SK-N-SH treated with all-trans-retinoic acid at 6 μM for 48 hours (cell line): Measurements from ENCODE around the gene TMPO.

Experiments
- ATAC-seq: fragments of 200-7000 bp; cut with Tn5 transposase; 3 replicates; pipeline ENCODE4 v1.9.1; 2020; ENCODE audit warnings: mild to moderate bottlenecking, moderate library complexity
- ARNTL ChIP-seq: fragments of 450-650 bp; formaldehyde crosslinking; IDR thresholded peaks from 2 replicates; pipeline ENCODE4 v1.5.0; 2020; ENCODE audit warnings: low read depth, mild to moderate bottlenecking, moderate library complexity, borderline replicate concordance
- BACH2 ChIP-seq: fragments of 250-450 bp; sonication (Bioruptor Pico); IDR thresholded peaks from 2 replicates; pipeline ENCODE4 v1.9.0; 2021; ENCODE audit warnings: mild to moderate bottlenecking, borderline replicate concordance
- CSDC2 ChIP-seq: fragments of 250-450 bp; sonication (Bioruptor Pico); IDR thresholded peaks from 2 replicates; pipeline ENCODE4 v1.5.0; 2020; ENCODE audit warnings: mild to moderate bottlenecking, moderate library complexity
- ESRRG ChIP-seq: fragments of 250-450 bp; sonication (Bioruptor Pico); IDR thresholded peaks from 2 replicates; pipeline ENCODE4 v1.6.1; 2021; ENCODE audit warnings: mild to moderate bottlenecking
- GLIS3 ChIP-seq: fragments of 250-450 bp; sonication (Bioruptor Pico); IDR thresholded peaks from 2 replicates; pipeline ENCODE4 v1.5.0; 2020; ENCODE audit warnings: mild to moderate bottlenecking, moderate library complexity
- ISL1 ChIP-seq: fragments of 250-450 bp; sonication (Bioruptor Pico); IDR thresholded peaks from 2 replicates; pipeline ENCODE4 v2.1.2; 2022; ENCODE audit warnings: mild to moderate bottlenecking, moderate library complexity
- PPARA ChIP-seq: fragments of 250-450 bp; sonication (Bioruptor Pico); IDR thresholded peaks from 2 replicates; pipeline ENCODE4 v1.5.0; 2020; ENCODE audit warnings: mild to moderate bottlenecking, borderline replicate concordance
- RARB ChIP-seq: fragments of 250-450 bp; sonication (Bioruptor Pico); IDR thresholded peaks from 2 replicates; pipeline ENCODE4 v1.8.0; 2021; ENCODE audit warnings: mild to moderate bottlenecking, moderate library complexity
- SNAI2 ChIP-seq: fragments of 250-450 bp; sonication (Bioruptor Pico); IDR thresholded peaks from 2 replicates; pipeline ENCODE4 v1.5.0; 2020; ENCODE audit warnings: mild to moderate bottlenecking, moderate library complexity
- TCF4 ChIP-seq: fragments of 250-450 bp; sonication (Bioruptor Pico); IDR thresholded peaks from 2 replicates; pipeline ENCODE4 v1.8.0; 2021; ENCODE audit warnings: mild to moderate bottlenecking, moderate library complexity, borderline replicate concordance
- TOX ChIP-seq: fragments of 250-450 bp; sonication (Bioruptor Pico); IDR thresholded peaks from 2 replicates; pipeline ENCODE4 v1.8.0; 2021; ENCODE audit warnings: mild to moderate bottlenecking, moderate library complexity, borderline replicate concordance
- ZC3H10 ChIP-seq: fragments of 250-450 bp; sonication (Bioruptor Pico); IDR thresholded peaks from 2 replicates; pipeline ENCODE4 v1.5.1; 2021; ENCODE audit warnings: mild to moderate bottlenecking, moderate library complexity
- ZFP3 ChIP-seq: fragments of 250-450 bp; sonication (Bioruptor Pico); IDR thresholded peaks from 2 replicates; pipeline ENCODE4 v1.5.0; 2020; ENCODE audit warnings: mild to moderate bottlenecking, moderate library complexity
- ZNF565 ChIP-seq: fragments of 450-650 bp; formaldehyde crosslinking; conservative IDR thresholded peaks from 2 replicates; pipeline ENCODE4 v1.5.0; 2020; ENCODE audit warnings: low read depth, mild to moderate bottlenecking, moderate library complexity
- ZNF70 ChIP-seq: fragments of 450-650 bp; formaldehyde crosslinking; IDR thresholded peaks from 2 replicates; pipeline ENCODE4 v1.5.0; 2020; ENCODE audit warnings: mild to moderate bottlenecking, moderate library complexity
- ZNF8 ChIP-seq: fragments of 450-650 bp; formaldehyde crosslinking; IDR thresholded peaks from 2 replicates; pipeline ENCODE4 v1.5.0; 2020; ENCODE audit warnings: mild to moderate bottlenecking, moderate library complexity
- TF ChIP-seq, protein P1 (sequence below): fragments of 250-450 bp; sonication (Bioruptor Pico); IDR thresholded peaks from 2 replicates; pipeline ENCODE4 v1.5.0; 2020; ENCODE audit warnings: mild to moderate bottlenecking, moderate library complexity
- TF ChIP-seq, protein P2 (sequence below): fragments of 250-450 bp; sonication (Bioruptor Pico); IDR thresholded peaks from 2 replicates; pipeline ENCODE4 v1.8.0; 2021; ENCODE audit warnings: low read depth, mild to moderate bottlenecking, moderate library complexity, borderline replicate concordance
- TF ChIP-seq, protein P3 (sequence below): fragments of 250-450 bp; sonication (Bioruptor Pico); IDR thresholded peaks from 2 replicates; pipeline ENCODE4 v1.5.1; 2021; ENCODE audit warnings: mild to moderate bottlenecking, moderate library complexity
- TF ChIP-seq, protein P4 (sequence below): fragments of 250-450 bp; sonication (Bioruptor Pico); IDR thresholded peaks from 2 replicates; pipeline ENCODE4 v1.8.0; 2020; ENCODE audit warnings: mild to moderate bottlenecking, moderate library complexity, borderline replicate concordance
- TF ChIP-seq, protein P5 (sequence below): fragments of 250-450 bp; sonication (Bioruptor Pico); IDR thresholded peaks from 2 replicates; pipeline ENCODE4 v1.5.1; 2020; ENCODE audit warnings: low read depth, mild to moderate bottlenecking, moderate library complexity

The TMPO gene

DNA sequence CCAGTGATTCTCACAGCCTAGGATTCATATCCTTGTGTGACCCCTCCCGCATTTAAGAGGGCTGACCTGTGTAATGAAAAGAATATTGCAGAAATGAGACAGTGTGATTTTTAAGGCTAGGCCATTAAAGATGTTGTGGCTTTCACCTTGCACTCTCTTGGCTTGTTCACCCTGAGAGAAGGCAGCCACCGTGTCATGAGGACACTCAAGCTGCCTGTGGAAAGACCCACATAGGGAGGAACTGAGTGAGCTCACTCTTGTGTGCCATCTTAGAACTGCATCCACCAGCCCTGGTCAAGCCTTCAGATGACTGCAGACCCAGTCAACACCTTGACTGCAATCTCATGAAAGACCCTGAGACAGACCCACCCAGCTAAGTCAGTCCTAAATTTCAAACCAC is 46.3 kb upstream of the TMPO start:
- TF ChIP-seq, protein P1, sequence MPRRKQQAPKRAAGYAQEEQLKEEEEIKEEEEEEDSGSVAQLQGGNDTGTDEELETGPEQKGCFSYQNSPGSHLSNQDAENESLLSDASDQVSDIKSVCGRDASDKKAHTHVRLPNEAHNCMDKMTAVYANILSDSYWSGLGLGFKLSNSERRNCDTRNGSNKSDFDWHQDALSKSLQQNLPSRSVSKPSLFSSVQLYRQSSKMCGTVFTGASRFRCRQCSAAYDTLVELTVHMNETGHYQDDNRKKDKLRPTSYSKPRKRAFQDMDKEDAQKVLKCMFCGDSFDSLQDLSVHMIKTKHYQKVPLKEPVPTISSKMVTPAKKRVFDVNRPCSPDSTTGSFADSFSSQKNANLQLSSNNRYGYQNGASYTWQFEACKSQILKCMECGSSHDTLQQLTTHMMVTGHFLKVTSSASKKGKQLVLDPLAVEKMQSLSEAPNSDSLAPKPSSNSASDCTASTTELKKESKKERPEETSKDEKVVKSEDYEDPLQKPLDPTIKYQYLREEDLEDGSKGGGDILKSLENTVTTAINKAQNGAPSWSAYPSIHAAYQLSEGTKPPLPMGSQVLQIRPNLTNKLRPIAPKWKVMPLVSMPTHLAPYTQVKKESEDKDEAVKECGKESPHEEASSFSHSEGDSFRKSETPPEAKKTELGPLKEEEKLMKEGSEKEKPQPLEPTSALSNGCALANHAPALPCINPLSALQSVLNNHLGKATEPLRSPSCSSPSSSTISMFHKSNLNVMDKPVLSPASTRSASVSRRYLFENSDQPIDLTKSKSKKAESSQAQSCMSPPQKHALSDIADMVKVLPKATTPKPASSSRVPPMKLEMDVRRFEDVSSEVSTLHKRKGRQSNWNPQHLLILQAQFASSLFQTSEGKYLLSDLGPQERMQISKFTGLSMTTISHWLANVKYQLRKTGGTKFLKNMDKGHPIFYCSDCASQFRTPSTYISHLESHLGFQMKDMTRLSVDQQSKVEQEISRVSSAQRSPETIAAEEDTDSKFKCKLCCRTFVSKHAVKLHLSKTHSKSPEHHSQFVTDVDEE (CRISPR knock-in tag), result no peak
- TF ChIP-seq SNAI2 (CRISPR knock-in tag) (no peak), RARB (no peak), CSDC2 (CRISPR knock-in tag) (no peak), ZC3H10 (CRISPR knock-in tag) (no peak), ZNF70 (CRISPR knock-in tag) (no peak), GLIS3 (CRISPR knock-in tag) (no peak), ESRRG (no peak), ZNF8 (no peak), BACH2 (CRISPR knock-in tag) (no peak), ZFP3 (CRISPR knock-in tag) (no peak), ZNF565 (CRISPR knock-in tag) (no peak), ISL1 (CRISPR knock-in tag) (no peak), ARNTL (CRISPR knock-in tag) (no peak), TCF4 (CRISPR knock-in tag) (no peak), TOX (no peak)
- TF ChIP-seq, protein P2, sequence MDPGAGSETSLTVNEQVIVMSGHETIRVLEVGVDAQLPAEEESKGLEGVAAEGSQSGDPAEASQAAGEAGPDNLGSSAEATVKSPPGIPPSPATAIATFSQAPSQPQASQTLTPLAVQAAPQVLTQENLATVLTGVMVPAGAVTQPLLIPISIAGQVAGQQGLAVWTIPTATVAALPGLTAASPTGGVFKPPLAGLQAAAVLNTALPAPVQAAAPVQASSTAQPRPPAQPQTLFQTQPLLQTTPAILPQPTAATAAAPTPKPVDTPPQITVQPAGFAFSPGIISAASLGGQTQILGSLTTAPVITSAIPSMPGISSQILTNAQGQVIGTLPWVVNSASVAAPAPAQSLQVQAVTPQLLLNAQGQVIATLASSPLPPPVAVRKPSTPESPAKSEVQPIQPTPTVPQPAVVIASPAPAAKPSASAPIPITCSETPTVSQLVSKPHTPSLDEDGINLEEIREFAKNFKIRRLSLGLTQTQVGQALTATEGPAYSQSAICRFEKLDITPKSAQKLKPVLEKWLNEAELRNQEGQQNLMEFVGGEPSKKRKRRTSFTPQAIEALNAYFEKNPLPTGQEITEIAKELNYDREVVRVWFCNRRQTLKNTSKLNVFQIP (CRISPR knock-in tag), result no peak
- TF ChIP-seq, protein P3, sequence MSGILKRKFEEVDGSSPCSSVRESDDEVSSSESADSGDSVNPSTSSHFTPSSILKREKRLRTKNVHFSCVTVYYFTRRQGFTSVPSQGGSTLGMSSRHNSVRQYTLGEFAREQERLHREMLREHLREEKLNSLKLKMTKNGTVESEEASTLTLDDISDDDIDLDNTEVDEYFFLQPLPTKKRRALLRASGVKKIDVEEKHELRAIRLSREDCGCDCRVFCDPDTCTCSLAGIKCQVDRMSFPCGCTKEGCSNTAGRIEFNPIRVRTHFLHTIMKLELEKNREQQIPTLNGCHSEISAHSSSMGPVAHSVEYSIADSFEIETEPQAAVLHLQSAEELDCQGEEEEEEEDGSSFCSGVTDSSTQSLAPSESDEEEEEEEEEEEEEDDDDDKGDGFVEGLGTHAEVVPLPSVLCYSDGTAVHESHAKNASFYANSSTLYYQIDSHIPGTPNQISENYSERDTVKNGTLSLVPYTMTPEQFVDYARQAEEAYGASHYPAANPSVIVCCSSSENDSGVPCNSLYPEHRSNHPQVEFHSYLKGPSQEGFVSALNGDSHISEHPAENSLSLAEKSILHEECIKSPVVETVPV (CRISPR knock-in tag), result no peak
- TF ChIP-seq, protein P4, sequence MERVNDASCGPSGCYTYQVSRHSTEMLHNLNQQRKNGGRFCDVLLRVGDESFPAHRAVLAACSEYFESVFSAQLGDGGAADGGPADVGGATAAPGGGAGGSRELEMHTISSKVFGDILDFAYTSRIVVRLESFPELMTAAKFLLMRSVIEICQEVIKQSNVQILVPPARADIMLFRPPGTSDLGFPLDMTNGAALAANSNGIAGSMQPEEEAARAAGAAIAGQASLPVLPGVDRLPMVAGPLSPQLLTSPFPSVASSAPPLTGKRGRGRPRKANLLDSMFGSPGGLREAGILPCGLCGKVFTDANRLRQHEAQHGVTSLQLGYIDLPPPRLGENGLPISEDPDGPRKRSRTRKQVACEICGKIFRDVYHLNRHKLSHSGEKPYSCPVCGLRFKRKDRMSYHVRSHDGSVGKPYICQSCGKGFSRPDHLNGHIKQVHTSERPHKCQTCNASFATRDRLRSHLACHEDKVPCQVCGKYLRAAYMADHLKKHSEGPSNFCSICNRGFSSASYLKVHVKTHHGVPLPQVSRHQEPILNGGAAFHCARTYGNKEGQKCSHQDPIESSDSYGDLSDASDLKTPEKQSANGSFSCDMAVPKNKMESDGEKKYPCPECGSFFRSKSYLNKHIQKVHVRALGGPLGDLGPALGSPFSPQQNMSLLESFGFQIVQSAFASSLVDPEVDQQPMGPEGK (CRISPR knock-in tag), result no peak
- TF ChIP-seq, protein P5, sequence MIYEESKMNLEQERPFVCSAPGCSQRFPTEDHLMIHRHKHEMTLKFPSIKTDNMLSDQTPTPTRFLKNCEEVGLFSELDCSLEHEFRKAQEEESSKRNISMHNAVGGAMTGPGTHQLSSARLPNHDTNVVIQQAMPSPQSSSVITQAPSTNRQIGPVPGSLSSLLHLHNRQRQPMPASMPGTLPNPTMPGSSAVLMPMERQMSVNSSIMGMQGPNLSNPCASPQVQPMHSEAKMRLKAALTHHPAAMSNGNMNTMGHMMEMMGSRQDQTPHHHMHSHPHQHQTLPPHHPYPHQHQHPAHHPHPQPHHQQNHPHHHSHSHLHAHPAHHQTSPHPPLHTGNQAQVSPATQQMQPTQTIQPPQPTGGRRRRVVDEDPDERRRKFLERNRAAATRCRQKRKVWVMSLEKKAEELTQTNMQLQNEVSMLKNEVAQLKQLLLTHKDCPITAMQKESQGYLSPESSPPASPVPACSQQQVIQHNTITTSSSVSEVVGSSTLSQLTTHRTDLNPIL (CRISPR knock-in tag), result no peak
- TF ChIP-seq, all 23 proteins: peak for 0
- ATAC-seq, result no peak

DNA sequence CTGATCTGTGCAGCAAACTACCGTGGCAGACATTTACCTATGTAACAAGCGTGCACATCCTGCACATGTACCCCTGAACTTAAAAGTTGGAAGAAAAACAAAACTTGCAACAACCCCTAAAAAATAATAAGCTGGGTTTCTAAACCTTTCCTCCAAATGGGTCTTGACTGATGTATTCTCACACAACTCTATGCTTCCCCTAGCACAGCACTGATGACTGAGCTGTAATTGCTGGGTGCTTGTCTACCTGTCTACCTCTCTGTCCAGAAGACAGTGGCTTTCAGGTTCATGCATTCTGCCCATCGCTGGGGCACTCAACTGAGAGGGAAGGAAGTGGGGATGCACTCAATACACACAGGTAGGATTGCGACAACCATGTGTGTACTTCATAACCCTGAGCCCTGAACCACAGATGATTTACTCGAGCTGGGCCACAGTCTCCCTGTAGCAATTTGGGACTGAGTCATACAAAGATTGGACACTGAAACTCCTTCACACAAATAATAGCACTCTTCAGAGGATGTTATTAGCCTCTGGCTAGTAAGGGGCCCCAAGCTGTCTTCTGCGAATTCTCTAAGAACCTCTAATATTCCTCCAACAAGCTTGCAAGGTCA is 44.8 kb upstream of the TMPO start:
- no peak for TF ChIP-seq ZNF565 (CRISPR knock-in tag)
- no peak for ATAC-seq

DNA sequence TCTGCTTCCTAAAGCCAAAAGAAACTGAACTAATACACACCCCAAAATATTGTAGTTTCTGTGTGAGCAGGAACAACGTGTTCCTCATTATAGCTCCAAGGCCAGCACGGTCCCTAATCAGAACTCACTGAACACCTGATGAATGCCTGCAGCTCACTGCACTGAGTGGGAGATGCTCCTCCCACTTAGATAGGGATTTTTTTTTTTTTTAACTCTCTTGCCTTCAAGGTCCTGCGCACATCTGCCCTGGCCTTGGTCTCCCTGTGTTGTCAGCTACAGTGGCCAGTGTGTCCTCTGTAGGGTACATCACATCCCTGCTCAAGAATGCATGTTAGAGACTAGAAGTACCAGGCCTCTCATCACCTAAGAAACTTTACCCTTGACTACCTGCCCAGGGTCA is 44.3 kb upstream of the TMPO start:
- no peak for ATAC-seq
- TF ChIP-seq TOX (no peak), CSDC2 (CRISPR knock-in tag) (no peak), PPARA (no peak), ARNTL (CRISPR knock-in tag) (no peak), BACH2 (CRISPR knock-in tag) (no peak), ZC3H10 (CRISPR knock-in tag) (no peak)
- TF ChIP-seq, protein P1 (CRISPR knock-in tag), result no peak
